DMS 273 treated with DMSO at 0.1 percent for 48 hours (cell line): Measurements from ENCODE around the gene FDX1.

Experiments
- DNase-seq: peaks from one replicate; lab custom pipeline; 2025; lab: John Stamatoyannopoulos, UW

Gene FDX1

GRCh38 chr11:110508786-110509185 lies 79.0 kb downstream of the FDX1 start:
- no peak for DNase-seq

GRCh38 chr11:110509472-110509871 lies 79.7 kb downstream of the FDX1 start:
- DNase-seq: no peak

- DNase-seq: no peak
Measured at GRCh38 chr11:110512026-110512425, 82.3 kb downstream of the FDX1 start.

GRCh38 chr11:110513259-110513801 lies 83.6 kb downstream of the FDX1 start:
- no peak for DNase-seq

- DNase-seq: no peak
Measured at GRCh38 chr11:110513846-110514437, 84.2 kb downstream of the FDX1 start.
